ENCODE data around the gene RHAG.
"Not testable (repeated sequence)": the region's sequence is repeated elsewhere in the genome, so short reads cannot be mapped to it uniquely, and the experiment has no call there.

The RHAG gene

DNA sequence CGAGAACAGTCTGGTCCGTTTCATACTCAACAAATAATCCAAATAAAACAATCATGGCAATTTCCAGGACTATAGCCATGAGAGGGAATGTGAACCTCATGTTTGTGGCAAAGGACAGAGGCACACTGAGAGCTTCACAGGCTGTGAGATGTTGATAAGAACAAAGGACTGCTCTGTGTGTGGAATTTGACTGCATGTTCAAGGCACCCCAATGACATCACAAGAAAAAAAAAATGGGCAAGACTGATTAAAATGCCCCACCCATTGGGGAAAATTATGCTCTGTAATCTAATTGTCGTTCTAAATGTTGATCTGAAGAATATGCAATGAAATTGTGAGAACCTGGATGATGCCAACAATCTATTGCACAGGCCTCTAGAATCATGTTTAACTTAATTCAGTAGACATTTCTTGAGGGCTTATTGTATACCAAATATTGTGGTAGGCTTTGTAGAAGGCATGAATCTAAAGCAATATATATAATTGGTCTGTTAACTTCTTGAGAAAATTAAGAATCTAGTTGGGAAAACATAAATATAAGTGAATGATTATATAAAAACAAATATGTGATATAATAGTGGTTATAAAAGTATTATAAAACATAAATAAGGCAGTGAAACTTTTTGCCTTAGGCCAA is at the start of gene RHAG:
Gene RHAG, minus strand, starts transcription at position 127 of the 637 bp plus-strand sequence. Its CDS starts 27 bp downstream, at position 100.
- no peak for DNase-seq (ENCODE audit: low spot score)

DNA sequence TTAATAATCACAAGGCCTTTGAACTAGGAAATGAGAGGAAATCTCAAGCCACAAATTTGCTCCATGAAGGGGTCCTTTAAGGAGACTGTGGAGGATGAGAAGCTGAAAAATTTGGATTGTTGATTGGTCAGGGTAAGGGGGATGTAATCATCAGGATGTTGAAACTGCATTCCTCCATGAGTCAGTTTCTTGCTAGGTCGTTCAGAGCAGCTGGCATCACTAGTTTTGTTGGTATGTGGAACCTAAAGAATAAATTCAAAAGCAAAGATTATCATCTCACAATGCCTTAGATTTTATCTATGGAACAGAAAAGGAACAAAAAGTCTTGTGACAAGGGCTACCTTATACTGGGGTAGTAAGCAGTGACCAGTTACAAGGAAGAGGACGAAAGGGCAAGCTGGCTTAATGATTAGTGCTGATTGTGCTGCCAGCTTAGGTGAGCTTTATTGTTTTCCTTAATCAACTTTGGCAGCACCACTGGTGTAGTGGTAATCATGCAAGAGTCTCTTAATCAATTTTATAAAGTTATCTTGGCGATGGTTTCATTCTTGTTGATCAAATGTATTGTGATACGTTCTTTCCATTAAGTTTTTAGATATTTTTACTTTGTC is 40.1 kb upstream of the RHAG start:
- DNase-seq (ENCODE audit: low spot score): no peak

DNA sequence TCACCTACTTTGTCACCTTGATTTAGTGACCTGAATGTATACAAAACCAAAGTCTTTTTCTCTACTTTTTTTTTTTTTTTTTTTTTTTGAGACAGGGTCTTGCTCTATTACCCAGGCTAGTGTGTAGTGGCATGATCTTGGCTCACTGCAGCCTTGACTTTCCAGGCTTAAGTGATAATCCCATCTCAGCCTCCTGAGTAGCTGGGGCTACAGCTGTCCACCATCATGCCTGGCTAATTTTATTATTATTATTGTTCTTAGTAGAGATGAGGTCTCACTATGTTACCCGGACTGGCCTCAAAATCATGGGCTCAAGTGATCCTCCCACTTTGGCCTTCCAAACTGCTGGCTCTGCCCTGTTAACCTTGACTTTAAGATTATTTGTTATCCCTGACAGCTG is 39.2 kb upstream of the RHAG start:
- no peak for DNase-seq (ENCODE audit: low spot score)

DNA sequence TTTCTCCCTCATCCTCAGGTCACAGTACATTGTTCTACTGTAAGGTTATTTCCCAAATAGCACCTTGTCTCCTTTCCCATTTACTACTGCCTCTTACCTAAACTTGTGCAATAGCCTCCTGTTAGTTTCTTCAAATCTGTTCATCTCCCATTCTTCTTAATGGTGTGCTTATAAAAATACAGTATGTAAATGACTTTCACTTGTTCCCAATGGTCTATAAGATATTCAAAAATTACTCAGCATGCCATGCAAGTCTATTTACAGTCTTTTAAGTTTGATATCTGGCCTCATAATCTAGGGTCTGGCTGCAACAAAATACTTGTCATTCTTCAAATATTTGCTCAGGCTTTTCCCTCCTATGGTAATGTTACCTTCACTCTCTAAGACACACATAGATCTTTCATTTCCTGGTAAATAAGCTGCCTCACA is 31.5 kb upstream of the RHAG start:
- DNase-seq (ENCODE audit: low spot score): no peak

DNA sequence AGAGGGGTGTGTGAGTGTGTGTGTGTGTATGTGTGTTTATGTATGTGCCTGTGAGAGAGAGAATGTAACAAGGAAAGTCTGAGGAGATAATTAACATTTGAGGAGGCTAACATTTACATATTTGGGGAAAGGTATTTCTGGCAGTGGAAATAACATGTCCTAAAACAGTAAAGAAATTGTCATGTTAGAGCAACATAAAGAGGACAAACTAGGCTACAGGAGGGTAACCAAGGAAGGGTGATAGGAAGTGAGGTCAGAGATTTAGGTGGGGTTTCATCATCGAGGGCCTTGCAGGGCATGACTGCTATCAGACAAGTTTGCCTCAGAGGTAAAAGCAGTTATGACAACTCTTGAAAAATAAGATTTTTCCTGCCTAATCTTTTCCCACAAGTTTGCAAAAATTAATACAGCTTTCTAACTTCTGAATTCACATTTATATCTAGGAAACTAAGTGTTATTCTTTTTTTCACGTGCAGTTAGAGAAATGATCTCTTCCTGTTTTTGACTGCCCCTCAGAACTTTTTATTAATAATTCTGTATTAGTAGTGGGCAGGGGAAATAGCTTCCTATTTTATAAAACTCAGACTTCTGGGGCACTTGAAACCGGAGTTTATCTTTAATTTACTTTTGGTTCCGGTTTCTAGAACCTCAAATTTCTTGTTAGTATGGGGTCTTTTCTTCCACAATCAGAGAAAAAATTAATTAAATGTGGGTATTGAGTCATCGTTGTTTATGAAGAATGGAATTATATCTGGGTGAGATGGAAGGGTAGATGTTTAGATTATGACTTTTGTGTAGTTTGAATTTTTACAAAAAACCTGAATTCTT is 30.5 kb upstream of the RHAG start:
- DNase-seq (ENCODE audit: low spot score): no peak

DNA sequence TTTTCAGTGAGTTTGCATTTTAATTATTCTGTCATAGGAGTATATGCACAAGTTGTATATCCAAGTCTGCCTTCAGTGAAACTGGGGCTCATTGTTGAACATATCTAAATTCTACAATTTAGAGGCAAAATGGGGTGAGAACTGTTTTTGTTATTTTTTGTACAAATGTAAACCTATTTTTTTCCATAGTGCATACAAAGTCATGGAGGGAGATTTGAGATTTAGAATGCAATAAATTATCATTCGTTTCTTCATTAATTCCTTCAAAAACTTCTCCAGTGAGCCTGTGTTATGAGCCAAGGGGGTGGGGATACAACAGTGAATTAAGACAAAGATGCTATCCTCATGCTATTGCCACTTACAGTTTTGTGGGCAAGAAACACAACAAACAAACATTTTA is 29.8 kb upstream of the RHAG start:
- DNase-seq (ENCODE audit: low spot score): no peak

DNA sequence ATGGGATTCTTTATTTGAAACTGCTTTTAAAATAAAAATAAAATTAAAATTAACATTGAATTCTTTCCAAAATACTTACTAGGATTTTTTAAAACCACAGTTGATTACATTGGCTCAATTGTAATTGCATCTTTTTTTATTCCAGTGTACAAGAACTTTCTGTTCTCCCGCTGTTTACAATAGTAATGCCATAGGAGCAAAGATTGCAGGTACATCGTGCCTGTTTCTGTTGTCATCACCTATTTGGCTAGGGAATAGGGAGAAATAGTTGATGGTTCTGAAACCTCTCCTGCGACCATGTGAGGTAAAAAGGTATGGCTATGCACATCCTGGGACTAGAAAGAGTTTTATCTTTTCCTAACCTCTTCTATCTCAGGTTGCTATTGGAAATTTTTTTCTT is 28.2 kb upstream of the RHAG start:
- no peak for DNase-seq (ENCODE audit: low spot score)

DNA sequence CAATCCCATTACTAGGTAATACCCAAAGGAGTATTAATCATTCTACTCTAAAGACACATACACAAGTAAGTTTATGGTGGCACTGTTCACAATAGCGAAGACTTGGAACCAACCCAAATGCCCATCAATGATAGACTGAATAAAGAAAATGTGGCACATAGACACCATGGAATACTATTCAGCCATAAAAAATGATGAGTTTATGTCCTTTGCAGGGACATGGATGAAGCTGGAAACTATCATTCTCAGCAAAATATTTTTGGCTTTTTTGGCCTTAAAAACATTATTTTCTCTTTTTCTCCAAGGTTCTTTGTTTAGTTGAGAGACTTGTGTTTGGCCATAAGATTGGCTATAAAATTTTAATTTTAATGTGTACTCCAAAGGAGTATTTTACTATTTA is 27.4 kb upstream of the RHAG start:
- DNase-seq (ENCODE audit: low spot score): not testable (repeated sequence)

DNA sequence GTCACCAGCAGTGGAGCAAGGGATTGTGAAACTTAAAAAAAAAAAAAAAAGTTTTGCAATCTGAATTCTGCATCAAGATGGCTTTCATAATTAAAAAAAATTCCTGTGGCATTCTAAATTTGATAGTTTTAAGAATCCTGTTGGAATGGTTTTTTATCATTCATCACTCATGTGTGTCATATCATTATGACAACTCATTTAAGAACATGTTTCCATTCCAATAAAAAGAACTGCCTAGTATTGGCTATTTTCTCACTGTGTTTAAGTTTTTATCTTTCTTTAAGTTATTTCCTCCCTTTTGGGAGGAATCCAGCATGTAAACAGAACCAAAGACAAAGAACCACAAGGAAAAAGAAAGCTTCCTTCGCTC is 26.2 kb upstream of the RHAG start:
- DNase-seq (ENCODE audit: low spot score): no peak

DNA sequence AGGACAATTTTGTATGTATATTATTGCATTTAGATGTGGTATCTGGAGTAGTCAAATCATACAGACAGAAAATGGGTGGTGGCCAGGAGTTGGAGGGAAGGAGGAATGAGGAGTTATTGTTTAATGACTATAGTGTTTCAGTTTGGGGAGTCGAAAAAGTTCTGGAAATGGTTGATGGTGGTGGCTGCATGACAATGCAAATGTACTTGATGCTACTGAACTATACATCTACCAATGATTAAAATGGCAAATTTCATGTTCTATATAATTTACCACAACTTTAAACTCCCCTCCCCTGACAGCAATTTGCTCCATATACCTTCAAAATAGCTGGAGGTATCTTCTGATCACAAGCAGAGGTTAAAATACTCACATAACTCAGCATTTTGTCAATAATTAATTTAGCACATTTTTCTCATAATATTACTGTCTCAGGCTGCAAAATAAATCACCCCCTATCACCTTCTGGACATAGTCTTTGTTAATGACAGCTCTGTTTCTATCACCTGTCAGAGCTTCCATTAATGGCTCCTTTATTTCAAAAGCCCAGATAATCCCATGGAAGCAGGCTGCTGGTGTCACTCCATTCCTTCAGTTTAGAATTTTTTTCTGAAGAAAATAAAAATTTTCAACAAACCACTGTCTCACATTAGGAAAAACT is 25.7 kb upstream of the RHAG start:
- DNase-seq (ENCODE audit: low spot score): no peak

DNA sequence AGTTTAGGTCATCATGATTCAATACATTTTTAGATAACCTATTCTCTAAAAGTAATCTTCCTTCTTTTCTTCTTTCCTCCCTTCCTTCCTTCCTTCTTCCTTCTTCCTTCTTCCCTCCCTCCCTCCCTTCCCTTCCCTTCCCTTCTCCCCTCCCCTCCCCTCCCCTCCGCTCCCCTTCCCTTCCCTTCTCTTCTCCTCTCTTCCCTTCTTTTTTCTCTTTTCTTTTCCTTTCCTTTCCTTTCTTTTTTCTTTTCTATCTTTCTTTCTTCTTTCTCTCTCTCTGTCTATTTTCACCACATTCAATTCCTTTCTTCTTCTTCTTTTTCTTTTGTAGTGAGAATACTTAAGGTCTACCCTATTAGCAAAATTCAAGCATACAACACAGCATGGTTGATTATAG is 17.3 kb upstream of the RHAG start:
- DNase-seq (ENCODE audit: low spot score): no peak

DNA sequence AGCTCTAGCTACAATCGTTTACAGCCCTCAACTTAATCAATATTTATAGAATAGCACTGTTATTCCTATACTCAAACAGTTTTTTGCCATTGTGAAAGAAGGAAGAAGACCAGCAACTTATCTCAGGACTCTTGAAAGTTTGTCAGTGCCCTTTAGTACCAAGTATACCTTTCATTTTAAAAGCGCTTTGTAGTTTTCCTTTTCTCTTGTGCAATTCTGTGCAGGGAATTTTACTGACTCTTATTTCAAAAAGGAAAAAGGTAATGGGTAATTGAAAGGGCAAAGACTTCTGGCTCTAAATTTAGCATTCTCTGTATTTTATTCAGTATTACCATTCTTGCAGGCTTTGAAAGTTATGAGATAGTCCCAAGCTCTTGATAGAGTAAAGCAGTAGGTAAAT is 16.8 kb upstream of the RHAG start:
- DNase-seq (ENCODE audit: low spot score): no peak

DNA sequence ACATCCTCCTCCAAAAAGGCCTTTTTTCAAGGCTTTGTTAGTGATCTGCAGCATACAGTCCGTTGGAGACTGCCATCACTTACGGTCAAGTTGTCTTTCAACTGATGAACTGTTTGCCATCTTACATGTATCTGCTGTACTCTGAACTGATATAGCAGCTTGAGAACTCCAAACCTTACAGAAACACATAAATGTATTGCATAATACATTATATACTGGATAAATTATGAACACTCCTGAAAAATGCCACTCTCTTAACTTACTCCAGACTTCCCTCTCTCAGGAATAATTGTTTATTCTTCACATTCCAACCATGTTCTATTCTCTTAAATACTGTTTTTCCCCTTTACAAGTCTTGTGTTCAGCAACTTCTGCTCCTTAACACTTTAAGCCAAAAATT is 14.6 kb upstream of the RHAG start:
- no peak for DNase-seq (ENCODE audit: low spot score)

DNA sequence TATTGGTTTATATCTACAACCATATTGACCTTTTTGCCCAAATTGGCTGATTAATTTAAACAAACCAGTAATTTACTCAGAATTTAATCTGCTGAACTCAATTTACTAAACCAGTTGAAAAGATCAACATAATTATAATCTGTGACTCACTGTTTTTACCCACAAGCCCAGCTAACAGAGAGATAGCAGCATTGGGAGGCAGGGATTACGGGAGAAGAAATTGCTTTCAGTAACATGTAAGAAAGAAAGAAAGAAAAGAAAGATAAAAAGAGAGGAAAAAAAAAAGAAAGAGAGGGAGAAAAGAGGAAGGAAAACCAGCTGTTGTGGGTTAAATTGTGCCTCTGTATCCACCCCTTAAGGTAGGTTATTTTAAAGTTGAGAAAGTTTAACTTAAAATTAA is 13.3 kb upstream of the RHAG start:
- no peak for DNase-seq (ENCODE audit: low spot score)

DNA sequence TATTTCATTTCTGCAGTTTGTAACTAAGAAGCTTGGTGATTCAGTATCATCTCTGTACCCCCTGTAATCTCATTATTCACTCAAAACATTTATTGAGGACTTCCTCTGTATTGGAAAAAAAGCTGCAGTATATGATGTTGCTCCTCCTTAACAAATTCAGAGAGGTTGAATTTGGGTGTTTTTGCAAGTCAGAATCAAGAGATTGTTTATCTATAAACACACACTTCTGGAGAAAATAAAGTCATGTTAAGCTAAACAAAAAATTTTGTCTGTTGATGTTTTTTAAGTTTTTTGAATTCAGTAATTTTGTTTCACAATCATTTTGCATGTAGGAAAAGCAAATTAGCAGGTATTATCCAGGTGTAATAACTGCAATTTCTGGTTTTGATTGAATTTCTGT is 11.4 kb upstream of the RHAG start:
- no peak for DNase-seq (ENCODE audit: low spot score)

DNA sequence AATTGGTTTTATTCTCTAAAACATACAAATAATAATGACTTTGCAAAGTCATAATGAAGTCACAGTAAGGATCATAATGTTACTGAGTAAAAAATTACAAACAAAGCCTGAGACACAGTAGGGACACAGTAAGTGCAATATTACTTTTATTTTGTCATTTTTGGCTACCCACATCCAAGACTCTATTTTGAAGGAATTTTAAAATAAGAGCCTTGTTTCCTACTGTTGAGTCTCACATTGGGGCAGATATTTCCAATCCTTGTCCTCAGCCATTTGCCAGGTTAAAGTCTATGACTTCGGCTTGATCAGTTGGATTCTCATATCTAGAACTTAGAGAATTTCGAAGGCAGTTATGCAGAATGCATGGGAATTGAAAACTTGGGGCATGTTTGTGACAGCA is 10.8 kb upstream of the RHAG start:
- no peak for DNase-seq (ENCODE audit: low spot score)

DNA sequence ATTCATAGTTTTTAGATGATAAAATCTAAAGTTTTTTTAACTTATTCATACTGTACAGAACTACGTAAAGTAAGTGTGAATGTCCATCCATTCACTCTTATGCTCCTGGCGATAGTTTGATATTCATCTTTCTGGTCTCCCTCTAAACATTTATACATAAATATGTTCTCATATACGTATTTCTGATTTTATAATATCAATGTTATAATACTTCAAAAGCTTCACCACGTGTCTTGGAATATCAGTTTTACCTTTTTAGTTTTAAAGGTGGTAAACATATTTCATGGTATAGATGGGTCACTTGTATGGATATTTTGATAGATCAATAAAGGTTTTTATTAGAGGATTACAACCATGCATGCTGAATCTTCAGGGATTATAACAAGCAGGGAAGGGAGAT is 10.3 kb upstream of the RHAG start:
- no peak for DNase-seq (ENCODE audit: low spot score)

DNA sequence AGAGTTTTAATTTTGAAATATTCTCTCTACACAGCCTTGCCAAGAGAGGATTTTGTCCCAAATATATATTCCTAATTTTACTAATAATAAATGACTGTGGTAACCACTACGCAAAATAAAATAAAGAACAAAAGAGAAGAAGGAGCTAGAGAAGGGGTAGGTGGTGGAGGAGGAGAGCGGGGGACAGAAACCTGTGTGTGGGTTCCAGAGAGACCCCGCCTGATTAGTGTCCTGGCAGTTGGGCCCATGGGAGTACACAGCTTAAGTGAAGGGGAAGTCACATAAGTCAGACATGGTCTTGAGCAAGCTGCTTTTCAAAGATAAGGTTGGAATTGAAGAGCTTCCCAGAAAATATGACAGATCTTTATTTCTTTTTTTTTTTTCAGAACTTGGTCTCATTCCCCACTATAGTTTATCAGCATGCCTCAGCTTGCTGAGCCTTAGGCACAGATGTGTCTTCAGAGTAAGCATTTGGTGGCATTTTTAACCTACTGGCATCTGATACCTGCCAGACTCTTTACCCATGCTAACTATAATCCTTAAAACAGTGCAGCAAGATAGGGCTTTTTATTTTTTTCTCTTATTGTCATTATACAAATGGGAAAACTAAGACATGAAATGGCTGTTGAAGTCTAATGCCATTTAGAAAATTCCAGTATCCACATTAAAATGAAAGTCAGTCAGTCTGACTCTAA is 9.6 kb upstream of the RHAG start:
- DNase-seq (ENCODE audit: low spot score): no peak

DNA sequence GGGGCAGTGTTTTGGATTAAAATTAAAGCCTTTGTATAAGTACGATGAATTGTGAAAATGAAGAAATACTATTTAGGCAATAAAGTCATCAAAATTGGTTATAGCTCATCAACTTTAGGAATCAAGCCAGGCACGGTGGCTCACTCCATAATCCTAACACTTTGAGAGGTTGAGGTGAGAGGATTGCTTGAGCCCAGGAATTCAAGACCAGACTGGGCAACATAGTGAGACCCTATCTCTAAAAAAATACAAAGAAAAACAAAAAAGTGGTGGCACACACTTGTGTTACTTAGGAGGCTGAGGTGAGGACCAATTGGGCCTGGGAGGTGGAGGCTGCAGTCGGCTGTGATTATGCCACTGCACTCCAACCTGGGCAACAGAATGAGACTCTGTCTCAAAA is 8.5 kb upstream of the RHAG start:
- DNase-seq (ENCODE audit: low spot score): no peak

DNA sequence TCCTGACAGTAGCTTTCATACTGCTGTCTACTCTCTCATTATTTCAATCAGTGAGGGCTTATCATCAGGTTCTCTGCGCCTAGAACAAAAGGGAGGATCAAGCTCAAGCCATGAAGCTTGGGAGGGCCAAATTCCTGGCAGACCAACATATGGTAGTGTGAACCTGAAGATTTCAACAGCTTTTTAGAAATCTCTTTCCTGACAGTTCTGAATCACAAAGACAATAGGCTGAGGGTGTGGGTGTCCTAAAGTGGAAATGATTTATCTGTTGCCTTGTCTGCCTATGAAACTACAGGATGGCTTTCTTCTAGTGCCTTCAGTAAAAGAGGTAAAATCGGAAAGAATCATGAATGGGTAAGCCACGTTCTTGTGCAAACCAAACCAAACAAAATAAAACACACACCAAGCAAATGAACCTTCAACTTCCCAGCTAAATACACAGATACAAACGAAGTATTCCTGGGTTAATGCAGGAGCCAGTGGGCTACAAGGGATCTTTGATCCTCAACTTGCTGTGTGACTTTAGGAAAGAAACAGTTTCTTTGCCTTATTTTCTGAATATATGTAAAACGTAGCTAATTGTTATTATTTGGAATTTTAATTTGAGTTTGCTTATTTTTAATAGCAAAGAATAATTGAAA is 2.7 kb upstream of the RHAG start:
- no peak for DNase-seq (ENCODE audit: low spot score)

DNA sequence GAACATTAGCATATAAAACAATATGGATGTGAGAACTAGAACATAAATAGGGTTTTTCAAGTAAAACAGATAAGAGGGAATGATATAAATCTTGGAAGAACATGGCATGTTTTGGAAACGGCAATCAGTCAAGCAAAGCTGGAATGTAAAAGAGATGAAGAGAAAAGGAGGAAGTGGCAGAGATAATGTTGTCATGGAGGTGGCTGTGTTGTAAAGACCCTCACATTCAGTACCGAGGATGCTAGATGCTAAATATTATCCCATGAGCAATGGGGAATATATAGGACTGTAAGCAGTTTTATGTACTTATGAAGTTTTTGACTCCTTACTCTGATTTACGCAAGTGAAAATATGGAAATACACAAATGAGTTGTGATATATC is 702 bp upstream of the RHAG start:
- no peak for DNase-seq (ENCODE audit: low spot score)

Data from activated CD4-positive, alpha-beta T cell treated with anti-CD3 and anti-CD28 coated beads, Interleukin-2, Interleukin-4, amounts not matched to agents 100 ng/mL and 50 ng/mL, durations not matched to agents 16 hours and 8 hours (primary cell).